IMR-90 (cell line): ENCODE data around the gene RSRC2. TPM values are rescaled to one million over a fixed set of nuclear protein-coding genes. Genes with fewer than 3 reads are reported as not detected.
"Not testable (repeated sequence)": the region's sequence is repeated elsewhere in the genome, so short reads cannot be mapped to it uniquely, and the experiment has no call there.

Experiments
- ATAC-seq: fragments of 200-7000 bp; cut with Tn5 transposase; 2 replicates; pipeline ENCODE4 v1.9.1; 2020; ENCODE audit warnings: low read depth, mild to moderate bottlenecking, moderate library complexity
- BruUV-seq: library from RNA; stranded (reverse); fragments of 400-500 nt; replicated peaks from 2 replicates; lab custom pipeline; 2021; lab: Mats Ljungman, UMichigan
- CTCF ChIA-PET: fragments of 300-600 bp; formaldehyde crosslinking; extraction: SDS; loops from one replicate; lab custom pipeline; 2021; ENCODE audit warnings: antibody characterized with exemption; lab: Yijun Ruan, JAX
- POLR2A ChIA-PET: fragments of 300-600 bp; sonication (Branson Sonifier 250); formaldehyde crosslinking; loops from one replicate; lab custom pipeline; 2022; ENCODE audit warnings: antibody characterized with exemption; ENCODE audit not compliant: unreplicated experiment; lab: Charles Lee
- DNase-seq: peaks from one replicate; pipeline ENCODE4 v3.0.0; 2013
- H2AFZ ChIP-seq: replicated peaks from 2 replicates; pipeline ENCODE3; 2013; ENCODE audit warnings: low read length, mild to moderate bottlenecking; ENCODE audit not compliant: poor library complexity
- H2AK5ac ChIP-seq: 2 replicates; pipeline ENCODE4 v1.6.1; 2013; ENCODE audit warnings: low read depth, low read length, inconsistent platforms
- H2AK9ac ChIP-seq: replicated peaks from 2 replicates; pipeline ENCODE3; 2013; ENCODE audit warnings: mild to moderate bottlenecking, low read depth, low read length, moderate library complexity; ENCODE audit not compliant: poor library complexity
- H2BK120ac ChIP-seq: 2 replicates; pipeline ENCODE4 v1.6.1; 2013; ENCODE audit warnings: low read depth, low read length, inconsistent platforms
- H2BK15ac ChIP-seq: 3 replicates; pipeline ENCODE4 v1.6.1; 2013; ENCODE audit warnings: low read depth, low read length, inconsistent platforms
- H2BK20ac ChIP-seq: 2 replicates; pipeline ENCODE4 v1.6.1; 2013; ENCODE audit warnings: low read depth, mild to moderate bottlenecking, inconsistent platforms, low read length, moderate library complexity
- H2BK5ac ChIP-seq: 2 replicates; pipeline ENCODE4 v1.6.1; 2013; ENCODE audit warnings: mild to moderate bottlenecking, low read depth, low read length, inconsistent platforms; ENCODE audit not compliant: poor library complexity, severe bottlenecking
- H3K14ac ChIP-seq: replicated peaks from 2 replicates; pipeline ENCODE4 v1.6.1; 2013; ENCODE audit warnings: low read depth, low read length, inconsistent platforms
- H3K18ac ChIP-seq: 2 replicates; pipeline ENCODE4 v1.6.1; 2013; ENCODE audit warnings: low read depth, low read length, control low read depth
- H3K23ac ChIP-seq: 2 replicates; pipeline ENCODE4 v1.6.1; 2013; ENCODE audit warnings: low read depth, low read length, inconsistent platforms
- H3K27ac ChIP-seq: 2 replicates; pipeline ENCODE4 v1.5.1; 2013; ENCODE audit warnings: mild to moderate bottlenecking, control low read depth, low read length; ENCODE audit not compliant: insufficient read depth
- H3K27me3 ChIP-seq: 2 replicates; pipeline ENCODE4 v1.6.1; 2013; ENCODE audit warnings: low read length; ENCODE audit not compliant: control insufficient read depth, insufficient read depth
- H3K36me3 ChIP-seq: 2 replicates; pipeline ENCODE4 v1.6.1; 2013; ENCODE audit warnings: low read length, mixed read lengths; ENCODE audit not compliant: control insufficient read depth, insufficient read depth
- H3K4ac ChIP-seq: 2 replicates; pipeline ENCODE4 v1.6.1; 2013; ENCODE audit warnings: low read depth, low read length, inconsistent platforms
- H3K4me1 ChIP-seq: 2 replicates; pipeline ENCODE4 v1.6.1; 2013; ENCODE audit warnings: low read length, mixed read lengths; ENCODE audit not compliant: control insufficient read depth, insufficient read depth
- H3K4me2 ChIP-seq: 2 replicates; pipeline ENCODE4 v1.6.1; 2013; ENCODE audit warnings: low read depth, mild to moderate bottlenecking, control low read depth, low read length, moderate library complexity
- H3K4me3 ChIP-seq: 2 replicates; pipeline ENCODE4 v1.5.1; 2013; ENCODE audit warnings: low read depth, mild to moderate bottlenecking, control low read depth, low read length, moderate library complexity; ENCODE audit not compliant: insufficient read depth
- H3K56ac ChIP-seq: 2 replicates; pipeline ENCODE4 v1.6.1; 2013; ENCODE audit warnings: low read length, inconsistent platforms; ENCODE audit not compliant: insufficient read depth; ENCODE audit errors: extremely low read depth
- H3K79me1 ChIP-seq, 2 experiments: 2 replicates each; pipeline ENCODE4 v1.6.1; 2013; ENCODE audit warnings: low read length in 2 of 2, inconsistent platforms in 1 of 2, low read depth in 1 of 2
- H3K9ac ChIP-seq: 2 replicates; pipeline ENCODE4 v1.6.1; 2013; ENCODE audit warnings: low read depth, low read length, control low read depth
- H3K9me1 ChIP-seq: 2 replicates; pipeline ENCODE4 v1.6.1; 2013; ENCODE audit warnings: low read length, inconsistent platforms; ENCODE audit not compliant: insufficient read depth
- H3K9me3 ChIP-seq: 2 replicates; pipeline ENCODE4 v1.6.1; 2013; ENCODE audit warnings: low read length; ENCODE audit not compliant: control insufficient read depth, insufficient read depth
- H4K20me1 ChIP-seq: 2 replicates; pipeline ENCODE4 v1.6.1; 2013; ENCODE audit warnings: low read length, inconsistent platforms; ENCODE audit not compliant: insufficient read depth
- H4K5ac ChIP-seq: 2 replicates; pipeline ENCODE4 v1.6.1; 2013; ENCODE audit warnings: mild to moderate bottlenecking, low read depth, low read length, control low read depth
- H4K8ac ChIP-seq, 2 experiments: 2 replicates each; pipeline ENCODE4 v1.6.1; 2013; ENCODE audit warnings: low read depth in 2 of 2, low read length in 2 of 2, control low read depth in 1 of 2, inconsistent platforms in 1 of 2
- H4K91ac ChIP-seq: 2 replicates; pipeline ENCODE4 v1.6.1; 2013; ENCODE audit warnings: low read depth, low read length, inconsistent platforms; ENCODE audit not compliant: insufficient read depth
- CEBPB ChIP-seq: IDR thresholded peaks from 2 replicates; pipeline ENCODE4 v1.6.1; 2012; ENCODE audit warnings: low read depth, low read length, improper control_type of control experiment
- WGBS, 2 experiments: methylation state at CpG; one replicate each; pipeline versions ENCODE4 v1.1.5 to v1.1.7; 2013; ENCODE audit warnings: missing lambda C conversion rate in 2 of 2; ENCODE audit not compliant: insufficient read length in 1 of 2; ENCODE audit errors: extremely low coverage in 2 of 2; 5-methylcytosine and 5-hydroxymethylcytosine counted together
- dilution Hi-C: fragments of 300-500 bp; cut with HindIII; formaldehyde crosslinking; loops from one replicate; pipeline ENCODE4 v1.14.3; 2018; ENCODE audit warnings: low sequenced_read_pairs; ENCODE audit not compliant: unreplicated experiment
- in situ Hi-C: fragments of 300-500 bp; cut with MboI; formaldehyde crosslinking; loops from 3 replicates; pipeline ENCODE4 v1.14.3; 2019; ENCODE audit warnings: low sequenced_read_pairs, inconsistent platforms, mixed read lengths
- intact Hi-C: fragments of 100-400 bp; cut with micrococcal nuclease; formaldehyde crosslinking; loops from 2 replicates; pipeline ENCODE4 v1.10.0; 2022
- polyA plus RNA-seq, 3 experiments: library from polyadenylated mRNA; depleted of rRNA; stranded (reverse); fragments of >200 nt; gene quantifications; 2 replicates each; pipeline ENCODE4 v1.2.3, GENCODE V29; 2012; ENCODE audit warnings: low replicate concordance in 1 of 3
- total RNA-seq: library from RNA; depleted of rRNA; stranded (reverse); fragments of >200 nt; gene quantifications from 2 replicates; pipeline ENCODE4 v1.2.3, GENCODE V29; 2012

RSRC2 gene
- total and polyA plus RNA-seq, 2 of the 4 experiments (the other 2 are of a cell fraction) = 18.6 to 31.5 TPM

DNA sequence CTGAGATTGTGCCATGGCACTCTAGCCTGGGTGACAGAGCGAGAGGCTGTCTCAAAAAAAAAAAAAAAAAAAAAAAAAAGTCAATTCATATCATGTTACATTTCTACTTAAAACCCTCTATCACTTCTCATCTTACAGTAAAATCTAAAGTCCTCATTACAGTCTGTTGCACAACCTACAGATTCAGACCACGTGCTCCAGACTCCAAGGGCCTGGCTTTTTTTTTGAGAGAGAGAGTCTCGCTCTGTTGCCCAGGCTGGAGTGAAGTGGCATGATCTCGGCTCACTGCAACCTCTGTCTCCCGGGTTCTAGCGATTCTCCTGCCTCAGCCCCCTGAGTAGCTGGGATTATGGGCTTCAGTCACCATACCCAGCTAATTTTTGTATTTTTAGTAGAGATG is 40.4 kb downstream of the RSRC2 start:
- H3K9me1 ChIP-seq, H2AK9ac ChIP-seq, H4K20me1 ChIP-seq, H2AK5ac ChIP-seq, H3K4me1 ChIP-seq, H3K23ac ChIP-seq, dilution Hi-C loops, H3K18ac ChIP-seq, H3K14ac ChIP-seq, H2BK15ac ChIP-seq, POLR2A ChIA-PET, H3K27ac ChIP-seq, H3K4me3 ChIP-seq, H4K5ac ChIP-seq, BruUV-seq, H4K8ac ChIP-seq, H3K4ac ChIP-seq, H4K91ac ChIP-seq, H3K4me2 ChIP-seq, H2BK5ac ChIP-seq, H3K27me3 ChIP-seq, H3K9me3 ChIP-seq, in situ Hi-C loops, H2BK20ac ChIP-seq, H3K9ac ChIP-seq, H2AFZ ChIP-seq, H2BK120ac ChIP-seq, intact Hi-C loops, H3K56ac ChIP-seq: not testable (repeated sequence)
- Histone ChIP-seq H3K79me1 (peaks cover 13 to 45% of the 10 kb centered on the region in 2 experiments), H3K36me3 (peaks cover 38% of the 10 kb centered on the region)
- DNase-seq = peak; percentile 70
- CTCF ChIA-PET = interaction anchor here (0.5 to 0.8 kb wide), 2 partner anchors 15 to 1982 kb away, joined by 3 to 5 read pairs; no protein-coding TSS in a partner anchor
- peak; percentile 75 for TF ChIP-seq CEBPB
- no CpG with 5 or more reads among the region's 6 CpGs for WGBS, 2 experiments
- 0 out of 2 replicates have a peak, but pooled peaks have one; percentile 36 for ATAC-seq

DNA sequence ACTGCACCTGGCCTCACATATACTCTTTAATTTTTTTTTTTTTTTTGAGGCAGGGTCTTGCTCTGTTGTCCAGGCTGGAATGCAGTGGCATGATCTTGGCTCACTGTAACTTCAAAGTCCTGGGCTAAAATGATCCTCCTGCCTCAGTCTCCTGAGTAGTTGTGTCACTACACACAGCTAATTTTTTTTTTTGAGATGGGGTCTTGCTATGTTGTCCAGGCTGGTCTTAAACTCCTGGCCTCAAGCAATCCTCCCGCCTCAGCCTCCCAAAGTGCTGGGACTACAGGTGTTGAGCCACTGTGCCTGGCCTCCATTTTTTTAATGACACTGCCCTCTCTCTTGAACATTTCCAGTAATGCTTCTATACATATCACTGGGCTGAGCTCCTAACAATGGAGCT is 42.4 kb downstream of the RSRC2 start:
- H2AK5ac ChIP-seq, H3K18ac ChIP-seq, CTCF ChIA-PET, H3K9ac ChIP-seq, dilution Hi-C loops, H3K9me3 ChIP-seq, H2BK20ac ChIP-seq, H2BK120ac ChIP-seq, POLR2A ChIA-PET, H2AFZ ChIP-seq, H3K56ac ChIP-seq, H2BK15ac ChIP-seq, H4K20me1 ChIP-seq, H3K14ac ChIP-seq, H3K4me3 ChIP-seq, H3K27me3 ChIP-seq, H3K4ac ChIP-seq, ATAC-seq, DNase-seq, BruUV-seq, H4K91ac ChIP-seq, in situ Hi-C loops, H3K23ac ChIP-seq, H3K4me1 ChIP-seq, intact Hi-C loops, H2AK9ac ChIP-seq, H3K4me2 ChIP-seq, H4K8ac ChIP-seq, H4K5ac ChIP-seq, H3K27ac ChIP-seq, H2BK5ac ChIP-seq, H3K9me1 ChIP-seq: not testable (repeated sequence)
- Histone ChIP-seq H3K79me1 (peaks cover 5 to 37% of the 10 kb centered on the region in 2 experiments), H3K36me3 (peaks cover 40% of the 10 kb centered on the region)
- 100% methylated on average over 1 of the region's 1 CpG; no CpG with 5 or more reads in 1 of the 2 experiments for WGBS, 2 experiments
